GM12892 (cell line): Measurements from ENCODE around the gene IL22RA1.

Experiments
- POLR2A ChIP-seq: IDR thresholded peaks from 2 replicates; pipeline ENCODE4 v1.6.1; 2011; ENCODE audit warnings: low read depth, low read length, control low read depth
- POLR2AphosphoS5 ChIP-seq: IDR thresholded peaks from 2 replicates; pipeline ENCODE4 v1.6.1; 2011; ENCODE audit warnings: low read depth, low read length, control low read depth
- TAF1 ChIP-seq: IDR thresholded peaks from 2 replicates; pipeline ENCODE4 v1.6.1; 2011; ENCODE audit warnings: low read depth, mild to moderate bottlenecking, control low read depth, low read length, borderline replicate concordance

DNA sequence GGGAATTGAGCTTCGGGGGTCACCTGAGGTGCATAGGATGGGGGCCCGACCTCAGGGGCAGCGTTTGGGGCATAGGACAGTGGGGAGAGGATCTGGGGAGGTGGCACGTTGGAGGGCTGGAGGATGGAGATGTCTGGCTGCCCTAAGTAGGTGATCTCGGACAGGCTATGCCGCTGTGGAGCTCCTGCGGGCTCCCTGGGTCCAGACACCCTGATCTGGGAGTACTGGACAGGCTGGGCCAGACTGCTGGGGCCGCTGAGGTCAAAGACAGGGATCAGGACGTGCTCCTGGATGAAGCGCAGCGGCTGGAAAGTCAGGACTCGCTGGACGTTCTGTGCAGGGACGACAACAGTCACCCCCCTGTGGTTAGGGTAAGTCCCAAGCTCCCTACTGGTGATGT lies 21.5 kb downstream of the IL22RA1 start:
- no peak for TF ChIP-seq POLR2A
- TF ChIP-seq POLR2AphosphoS5 = no peak
- no peak for TF ChIP-seq TAF1
